Body of pancreas (tissue), 4 donors: Measurements from ENCODE around the gene USF3. TPM values are rescaled to one million over a fixed set of nuclear protein-coding genes. Genes with fewer than 3 reads are reported as not detected.
A peak's percentile ranks its signal among the peaks of the same experiment; 100 is the strongest.

Experiments
- ATAC-seq: fragments of 150-250 bp; one replicate; pipeline ENCODE4 v1.9.1; 2016
- DNase-seq, 4 donors: peaks; one replicate each; pipeline ENCODE4 v3.0.0-alpha.2; 2019
- H3K27ac ChIP-seq, 4 donors: fragments of 200-600 bp; sonication (generic); 1 replicate in 3 of 4; 2 replicates in 1 of 4; pipeline versions ENCODE4 v1.5.1 to v1.6.1; 2016 to 2019; ENCODE audit warnings: mild to moderate bottlenecking in 1 of 4, mixed read lengths in 1 of 4, moderate library complexity in 1 of 4
- H3K27me3 ChIP-seq, 2 donors: fragments of 200-600 bp; sonication (generic); one replicate each; pipeline ENCODE4 v1.6.0; 2016; ENCODE audit warnings: mild to moderate bottlenecking in 1 of 2
- H3K36me3 ChIP-seq, 2 donors: fragments of 200-600 bp; sonication (generic); replicated peaks in 1 of 2; 2 replicates each; pipeline ENCODE4 v1.5.1; 2016; ENCODE audit warnings: low read depth in 2 of 2; ENCODE audit not compliant: insufficient read depth in 1 of 2
- H3K4me1 ChIP-seq: fragments of 200-600 bp; sonication (generic); one replicate; pipeline ENCODE4 v1.6.0; 2016
- H3K4me3 ChIP-seq, 2 donors: fragments of 200-600 bp; sonication (generic); 1 replicate in 1 of 2; 2 replicates in 1 of 2; pipeline ENCODE4 v1.5.1; 2016 to 2019
- H3K9me3 ChIP-seq, 3 donors: fragments of 200-600 bp; sonication (generic); 1 replicate in 2 of 3; 2 replicates in 1 of 3; pipeline ENCODE4 v1.5.1; 2016
- CTCF ChIP-seq, 7 experiments: fragments of 450-650 bp in 4 of 7; fragments of 200-600 bp in 3 of 7; sonication (generic) in 3 of 7; IDR thresholded peaks; one replicate each; pipeline ENCODE4 v1.5.1; 2016 to 2019; ENCODE audit warnings: antibody characterized with exemption in 7 of 7
- POLR2A ChIP-seq, 3 donors: fragments of 450-650 bp; IDR thresholded peaks; one replicate each; pipeline ENCODE4 v1.6.1; 2016; ENCODE audit warnings: antibody characterized with exemption in 3 of 3, mild to moderate bottlenecking in 2 of 3
- WGBS, 2 donors: methylation state at CpG; one replicate each; pipeline ENCODE4 v1.1.5; 2017; 5-methylcytosine and 5-hydroxymethylcytosine counted together
- intact Hi-C: fragments of 100-400 bp; cut with DNase I; formaldehyde crosslinking; loops from one replicate; pipeline ENCODE4 v1.15.1; 2023
- total RNA-seq, 2 donors: library from RNA; depleted of rRNA; stranded (reverse); fragments of >200 nt; gene quantifications; one replicate each; pipeline ENCODE4 v1.1.0, GENCODE V29; 2016

The USF3 gene
- 10 to 100 TPM; 10.5 to 13.2 TPM for total RNA-seq

GRCh38 chr3:113695786-113696645, at the start of gene USF3:
Gene USF3, minus strand, starts transcription at chr3:113696642. Its CDS starts 21,764 bp downstream, at chr3:113674878.
- peak within 1 kb of the TSS; percentile 86 for H3K4me3 ChIP-seq
- intact Hi-C loops = no loop called here

GRCh38 chr3:113745756-113746547, 49.5 kb upstream of the USF3 start, which contains the start of gene NAA50:
Gene NAA50, minus strand, starts transcription at chr3:113746249. Its CDS starts 300 bp downstream, at chr3:113745949.
- Histone ChIP-seq H3K4me1 (peaks cover 54% of the 10 kb centered on the region), H3K27me3 (no peaks in the 10 kb centered on the region), H3K27ac (peak within 1 kb of the TSS; percentile 90 to 100 (median 96)), H3K36me3 (no peaks in the 10 kb centered on the region), H3K9me3 (no peaks in the 10 kb centered on the region), H3K4me3 (peak within 1 kb of the TSS; percentile 87 to 88)
- TF ChIP-seq CTCF (IDR thresholded peaks at IDR 0.05) (peak in 2 of 7 experiments; percentile 18 to 27), POLR2A (IDR thresholded peaks at IDR 0.05) (peak; percentile 45 to 77 (median 72))
- DNase-seq = peak; percentile 90 to 94 (median 91)
- peak; percentile 88 for ATAC-seq
- WGBS, 2 donors = 0% methylated on average over 41 to 72 of the region's 72 CpGs
- intact Hi-C loops = no loop called here

More at GRCh38 chr3:113695786-113696645, at the start of gene USF3:
- WGBS, 2 donors = 0 to 1% methylated on average over 13 to 33 of the region's 75 CpGs
- DNase-seq = peak; percentile 77 to 84 (median 78)
- no peaks in the 10 kb centered on the region for H3K9me3 ChIP-seq
- peak; percentile 66 for ATAC-seq
- TF ChIP-seq CTCF (IDR thresholded peaks at IDR 0.05) (no peak), POLR2A (IDR thresholded peaks at IDR 0.05) (peak; percentile 53 to 74 (median 56))
- H3K27ac ChIP-seq = peak within 1 kb of the TSS; percentile 95 to 100 (median 99)
- H3K27me3 ChIP-seq = no peaks in the 10 kb centered on the region
- peaks cover 48% of the 10 kb centered on the region for H3K4me1 ChIP-seq
- H3K36me3 ChIP-seq = no peaks in the 10 kb centered on the region

- peak; percentile 60 for ATAC-seq
- Histone ChIP-seq H3K27me3 (no peaks in the 10 kb centered on the region), H3K27ac (peak overlapping the region; percentile 90 to 100 (median 96)), H3K4me3 (peak overlapping the region; percentile 87 to 88), H3K36me3 (no peaks in the 10 kb centered on the region), H3K4me1 (peaks cover 54% of the 10 kb centered on the region), H3K9me3 (no peaks in the 10 kb centered on the region)
- TF ChIP-seq CTCF (IDR thresholded peaks at IDR 0.05) (peak; percentile 35 to 90 (median 80)), POLR2A (IDR thresholded peaks at IDR 0.05) (peak in 1 of 3 donors; percentile 22)
- peak; percentile 69 to 89 (median 78) for DNase-seq
- intact Hi-C loops = no loop called here
- WGBS, 2 donors = 0 to 1% methylated on average over 28 to 35 of the region's 35 CpGs
Measured at GRCh38 chr3:113744941-113745755, 48.7 kb upstream of the USF3 start.

GRCh38 chr3:113743006-113743630, 46.7 kb upstream of the USF3 start:
- intact Hi-C loops = no loop called here
- H3K36me3 ChIP-seq = no peaks in the 10 kb centered on the region
- H3K27me3 ChIP-seq = no peaks in the 10 kb centered on the region
- H3K4me1 ChIP-seq = peaks cover 50% of the 10 kb centered on the region
- TF ChIP-seq CTCF (IDR thresholded peaks at IDR 0.05) = no peak
- no peak overlapping the region for H3K4me3 ChIP-seq
- no peaks in the 10 kb centered on the region for H3K9me3 ChIP-seq
- 42 to 49% methylated on average over 7 of the region's 7 CpGs for WGBS, 2 donors
- no peak for DNase-seq
- H3K27ac ChIP-seq = no peak overlapping the region
- no peak for ATAC-seq
